ENCODE measurements around the gene MAN1B1.

The MAN1B1 gene

GRCh38 chr9:137068539-137069507, 18.0 kb upstream of the MAN1B1 start:
- DNase-seq (ENCODE audit: low spot score): no peak

GRCh38 chr9:137069508-137070091, 17.2 kb upstream of the MAN1B1 start:
- DNase-seq (ENCODE audit: low spot score): no peak

GRCh38 chr9:137070201-137070905, 16.4 kb upstream of the MAN1B1 start, which contains the start of gene SAPCD2:
Gene SAPCD2, minus strand, starts transcription at chr9:137070557. Its CDS starts 97 bp downstream, at chr9:137070460.
- peak; percentile 92 for DNase-seq (ENCODE audit: low spot score)

- peak; percentile 95 for DNase-seq (ENCODE audit: low spot score)
These were observed 15.9 kb upstream of the MAN1B1 start for GRCh38 chr9:137070906-137071275.

- no peak for DNase-seq (ENCODE audit: low spot score)
These were observed 15.5 kb upstream of the MAN1B1 start for GRCh38 chr9:137071282-137071681.

GRCh38 chr9:137073992-137074399, 12.8 kb upstream of the MAN1B1 start:
- no peak for DNase-seq (ENCODE audit: low spot score)

GRCh38 chr9:137074657-137075274, 12.0 kb upstream of the MAN1B1 start:
- no peak for DNase-seq (ENCODE audit: low spot score)

GRCh38 chr9:137075275-137075775, 11.5 kb upstream of the MAN1B1 start:
- DNase-seq (ENCODE audit: low spot score): no peak

- DNase-seq (ENCODE audit: low spot score): no peak
These were observed 10.2 kb upstream of the MAN1B1 start for GRCh38 chr9:137076636-137077009.

- DNase-seq (ENCODE audit: low spot score): peak; percentile 88
These were observed 9.6 kb upstream of the MAN1B1 start, which contains the start of gene UAP1L1 for GRCh38 chr9:137077010-137077747. Gene UAP1L1, plus strand, starts transcription at chr9:137077517. Its CDS starts 16 bp downstream, at chr9:137077533.

- no peak for DNase-seq (ENCODE audit: low spot score)
These were observed 8.8 kb upstream of the MAN1B1 start for GRCh38 chr9:137077758-137078693.

- DNase-seq (ENCODE audit: low spot score): no peak
These were observed 7.9 kb upstream of the MAN1B1 start for GRCh38 chr9:137078701-137079400.

- no peak for DNase-seq (ENCODE audit: low spot score)
These were observed 7.4 kb upstream of the MAN1B1 start for GRCh38 chr9:137079401-137079787.

- DNase-seq (ENCODE audit: low spot score): no peak
These were observed 6.3 kb upstream of the MAN1B1 start for GRCh38 chr9:137080260-137081122.

- DNase-seq (ENCODE audit: low spot score): no peak
These were observed 4.4 kb upstream of the MAN1B1 start for GRCh38 chr9:137082222-137082924.

GRCh38 chr9:137082925-137083290, 3.9 kb upstream of the MAN1B1 start:
- no peak for DNase-seq (ENCODE audit: low spot score)

- peak; percentile 76 for DNase-seq (ENCODE audit: low spot score)
These were observed 3.3 kb upstream of the MAN1B1 start for GRCh38 chr9:137083394-137084004.
